Measurements from ENCODE around the gene TNFAIP8L3. TPM values are rescaled to one million over a fixed set of nuclear protein-coding genes. Genes with fewer than 3 reads are reported as not detected.

Gene TNFAIP8L3
- total RNA-seq, 2 experiments from 2014 or later, result not detected

- Histone ChIP-seq H3K9me3 (ENCODE audit: control insufficient read depth in 1 of 2, insufficient read depth in 1 of 2, low read length in 2 of 2) (peaks cover 0 to 3% of the 10 kb centered on the region in 2 experiments), H3K36me3 (ENCODE audit: insufficient read depth, low read length) (no peaks in the 10 kb centered on the region), H3K27me3 (ENCODE audit: control insufficient read depth in 1 of 2, insufficient read depth in 2 of 2, low read length in 2 of 2) (no peaks in the 10 kb centered on the region), H3K4me3 (ENCODE audit: low read length) (no peak overlapping the region), H3K27ac (ENCODE audit: low read depth in 1 of 2, low read length in 2 of 2) (no peak overlapping the region), H3K4me1 (ENCODE audit: insufficient read depth, low read length) (no peaks in the 10 kb centered on the region)
- Mint-ChIP-seq H3K27ac (peak overlapping the region; percentile 46), H3K4me1 (ENCODE audit: low read depth) (peaks cover 9% of the 10 kb centered on the region), H3K9me3 (no peaks in the 10 kb centered on the region), H3K36me3 (ENCODE audit: low read depth) (no peaks in the 10 kb centered on the region), H3K27me3 (no peaks in the 10 kb centered on the region), H3K4me3 (no peak overlapping the region)
- DNase-seq, result no peak
- POLR2A ChIA-PET, result no interaction called here
- no peak for ATAC-seq (ENCODE audit: poor library complexity)
- intact Hi-C loops (cut with DNase I, micrococcal nuclease), result no loop called here
- TF ChIP-seq CTCF (IDR thresholded peaks at IDR 0.05), result no peak
- CTCF ChIA-PET, result no interaction called here
These were observed 23.1 kb downstream of the TNFAIP8L3 start for GRCh38 chr15:51071578-51071977.

GRCh38 chr15:51069983-51070382 lies 24.7 kb downstream of the TNFAIP8L3 start:
- no peak for TF ChIP-seq CTCF (IDR thresholded peaks at IDR 0.05)
- ChIA-PET CTCF (no interaction called here), POLR2A (no interaction called here)
- H3K4me1 ChIP-seq (ENCODE audit: insufficient read depth, low read length), result no peaks in the 10 kb centered on the region
- no peak overlapping the region for H3K4me3 ChIP-seq (ENCODE audit: low read length)
- Mint-ChIP-seq H3K27ac (no peak overlapping the region), H3K4me3 (no peak overlapping the region), H3K4me1 (ENCODE audit: low read depth) (peaks cover 9% of the 10 kb centered on the region), H3K9me3 (no peaks in the 10 kb centered on the region), H3K27me3 (no peaks in the 10 kb centered on the region), H3K36me3 (ENCODE audit: low read depth) (no peaks in the 10 kb centered on the region)
- DNase-seq, result no peak
- intact Hi-C loops (cut with DNase I, micrococcal nuclease), result no loop called here
- no peaks in the 10 kb centered on the region for H3K27me3 ChIP-seq (ENCODE audit: control insufficient read depth in 1 of 2, insufficient read depth in 2 of 2, low read length in 2 of 2)
- no peak for ATAC-seq (ENCODE audit: poor library complexity)
- no peaks in the 10 kb centered on the region for H3K36me3 ChIP-seq (ENCODE audit: insufficient read depth, low read length)
- H3K27ac ChIP-seq (ENCODE audit: low read depth in 1 of 2, low read length in 2 of 2), result no peak overlapping the region
- peaks cover 0 to 3% of the 10 kb centered on the region in 2 experiments for H3K9me3 ChIP-seq (ENCODE audit: control insufficient read depth in 1 of 2, insufficient read depth in 1 of 2, low read length in 2 of 2)

- Mint-ChIP-seq H3K36me3 (ENCODE audit: low read depth) (no peaks in the 10 kb centered on the region), H3K27ac (no peak overlapping the region), H3K9me3 (no peaks in the 10 kb centered on the region), H3K27me3 (peaks cover 9% of the 10 kb centered on the region), H3K4me1 (ENCODE audit: low read depth) (peaks cover 9% of the 10 kb centered on the region), H3K4me3 (no peak overlapping the region)
- CTCF ChIA-PET, result no interaction called here
- no peak for DNase-seq
- POLR2A ChIA-PET, result no interaction called here
- intact Hi-C loops (cut with DNase I, micrococcal nuclease), result no loop called here
- no peak overlapping the region for H3K4me3 ChIP-seq (ENCODE audit: low read length)
- no peak for TF ChIP-seq CTCF (IDR thresholded peaks at IDR 0.05)
- H3K9me3 ChIP-seq (ENCODE audit: control insufficient read depth in 1 of 2, insufficient read depth in 1 of 2, low read length in 2 of 2), result no peaks in the 10 kb centered on the region
- H3K36me3 ChIP-seq (ENCODE audit: insufficient read depth, low read length), result no peaks in the 10 kb centered on the region
- H3K27me3 ChIP-seq (ENCODE audit: control insufficient read depth in 1 of 2, insufficient read depth in 2 of 2, low read length in 2 of 2), result peaks cover 0 to 3% of the 10 kb centered on the region in 2 experiments
- ATAC-seq (ENCODE audit: poor library complexity), result no peak
- no peak overlapping the region for H3K27ac ChIP-seq (ENCODE audit: low read depth in 1 of 2, low read length in 2 of 2)
- no peaks in the 10 kb centered on the region for H3K4me1 ChIP-seq (ENCODE audit: insufficient read depth, low read length)
These were observed 27.2 kb downstream of the TNFAIP8L3 start for GRCh38 chr15:51067510-51067909.

All from CD4-positive, alpha-beta T cell (primary cell).